Epithelial cell of esophagus (primary cell): Measurements from ENCODE around the gene NRG3.

ENCODE experiments used
- DNase-seq: peaks from one replicate; pipeline ENCODE4 v3.0.0; 2010; ENCODE audit warnings: low read depth
- H3K4me3 ChIP-seq: 2 replicates; pipeline ENCODE4 v1.5.1; 2011; ENCODE audit warnings: mild to moderate bottlenecking, low read length, control low read depth
- CTCF ChIP-seq: IDR thresholded peaks from 2 replicates; pipeline ENCODE4 v1.5.1; 2011; ENCODE audit warnings: low read depth, mild to moderate bottlenecking, low read length, control low read depth, inconsistent platforms; ENCODE audit not compliant: insufficient read depth; ENCODE audit errors: missing control alignments

NRG3 gene

GRCh38 chr10:82576093-82576492 is 701.1 kb downstream of the NRG3 start:
- no peak for DNase-seq
- no peak overlapping the region for H3K4me3 ChIP-seq
- TF ChIP-seq CTCF, result no peak

- no peak for DNase-seq
- no peak overlapping the region for H3K4me3 ChIP-seq
- no peak for TF ChIP-seq CTCF
These were observed 706.9 kb downstream of the NRG3 start for GRCh38 chr10:82581940-82582339.

- no peak for TF ChIP-seq CTCF
- H3K4me3 ChIP-seq, result no peak overlapping the region
- DNase-seq, result no peak
These were observed 716.4 kb downstream of the NRG3 start for GRCh38 chr10:82591421-82591820.

GRCh38 chr10:82597840-82598239 is 722.8 kb downstream of the NRG3 start:
- H3K4me3 ChIP-seq, result no peak overlapping the region
- no peak for DNase-seq
- TF ChIP-seq CTCF, result no peak

GRCh38 chr10:82609845-82610244 is 734.9 kb downstream of the NRG3 start:
- no peak for TF ChIP-seq CTCF
- no peak overlapping the region for H3K4me3 ChIP-seq
- DNase-seq, result no peak

- DNase-seq, result no peak
- H3K4me3 ChIP-seq, result no peak overlapping the region
- TF ChIP-seq CTCF, result no peak
These were observed 743.0 kb downstream of the NRG3 start for GRCh38 chr10:82618007-82618406.

GRCh38 chr10:82621680-82622079 is 746.7 kb downstream of the NRG3 start:
- DNase-seq, result no peak
- H3K4me3 ChIP-seq, result no peak overlapping the region
- TF ChIP-seq CTCF, result no peak
